GM18951 (cell line): ENCODE results near the gene ATAD1.
"Not testable (repeated sequence)": the region's sequence is repeated elsewhere in the genome, so short reads cannot be mapped to it uniquely, and the experiment has no call there.

Source experiments
- POLR2A ChIP-seq: IDR thresholded peaks from 4 replicates; pipeline ENCODE4 v1.6.1; 2011; ENCODE audit warnings: mild to moderate bottlenecking; ENCODE audit not compliant: insufficient read length, insufficient read depth; ENCODE audit errors: extremely low read depth
- in situ Hi-C: fragments of 300-500 bp; cut with MboI; formaldehyde crosslinking; loops from one replicate; pipeline ENCODE4 v1.12.0; 2022; ENCODE audit warnings: low sequenced_read_pairs, mixed read lengths, inconsistent platforms; ENCODE audit not compliant: unreplicated experiment

The ATAD1 gene

DNA sequence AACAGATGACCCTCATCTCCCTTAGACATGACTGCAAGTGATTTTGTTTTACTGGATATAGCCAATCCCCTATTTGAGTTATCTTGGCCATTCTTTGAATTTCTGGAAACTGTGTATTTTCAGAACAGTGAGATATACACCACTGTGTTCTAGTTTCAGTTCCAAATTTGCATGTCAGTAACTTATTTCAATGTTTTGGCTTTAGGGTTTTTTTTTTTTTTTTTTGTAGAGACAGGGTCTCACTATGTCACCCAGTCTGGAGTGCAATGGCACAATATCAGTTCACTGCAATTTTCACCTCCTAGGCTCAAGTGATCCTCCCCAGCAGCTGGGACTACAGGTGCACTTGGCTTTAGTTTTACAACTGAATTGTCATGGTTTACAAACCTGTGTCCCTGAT, 67.2 kb downstream of the ATAD1 start:
- no peak for TF ChIP-seq POLR2A
- in situ Hi-C loops = no loop called here

DNA sequence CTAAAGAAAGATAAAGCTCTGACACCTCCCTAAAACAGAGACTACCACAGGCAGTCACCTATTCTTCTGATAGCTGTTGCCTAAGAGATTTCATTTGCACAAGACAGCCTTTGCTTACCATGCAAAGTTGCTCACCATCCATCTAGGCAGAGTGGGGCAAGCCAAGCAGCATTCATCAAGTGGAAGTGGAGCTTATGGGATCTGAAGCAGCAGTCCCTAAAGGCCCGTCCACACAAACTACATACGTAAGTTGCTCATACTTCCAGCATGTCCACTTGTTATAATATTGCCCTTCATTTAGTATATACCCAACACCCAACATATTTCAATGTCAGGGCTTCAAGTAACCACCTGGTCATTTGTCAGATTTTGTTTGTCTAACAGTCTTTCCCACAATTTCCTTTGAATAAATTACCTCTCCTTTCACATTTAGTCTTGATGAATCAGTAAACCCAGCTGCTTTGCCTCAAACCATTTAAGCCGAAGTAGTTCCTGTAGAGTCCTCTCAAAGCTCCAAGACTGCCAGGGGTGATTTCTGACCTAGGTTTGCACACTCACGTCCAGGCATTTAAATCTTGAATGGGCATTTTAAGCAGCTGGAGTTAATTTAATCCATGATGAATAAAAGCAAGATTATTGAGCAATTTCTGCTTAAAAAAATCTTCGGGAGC, 67.9 kb downstream of the ATAD1 start:
- TF ChIP-seq POLR2A = no peak
- in situ Hi-C loops = no loop called here

DNA sequence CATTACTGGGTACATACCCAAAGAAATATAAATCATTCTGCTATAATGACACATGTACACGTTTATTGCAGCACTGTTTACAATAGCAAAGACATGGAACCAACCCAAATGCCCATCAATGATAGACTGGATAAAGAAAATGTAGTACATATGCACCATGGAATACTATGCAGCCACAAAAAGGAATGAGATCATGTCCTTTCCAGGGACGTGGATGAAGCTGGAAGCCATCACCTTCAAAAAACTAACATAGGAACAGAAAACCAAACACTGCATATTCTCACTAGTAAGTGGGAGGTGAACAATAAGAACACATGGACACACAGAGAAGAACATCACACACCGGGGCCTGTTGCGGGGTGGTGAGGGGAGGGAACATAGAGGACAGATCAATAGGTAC, 69.8 kb downstream of the ATAD1 start:
- in situ Hi-C loops = not testable (repeated sequence)

DNA sequence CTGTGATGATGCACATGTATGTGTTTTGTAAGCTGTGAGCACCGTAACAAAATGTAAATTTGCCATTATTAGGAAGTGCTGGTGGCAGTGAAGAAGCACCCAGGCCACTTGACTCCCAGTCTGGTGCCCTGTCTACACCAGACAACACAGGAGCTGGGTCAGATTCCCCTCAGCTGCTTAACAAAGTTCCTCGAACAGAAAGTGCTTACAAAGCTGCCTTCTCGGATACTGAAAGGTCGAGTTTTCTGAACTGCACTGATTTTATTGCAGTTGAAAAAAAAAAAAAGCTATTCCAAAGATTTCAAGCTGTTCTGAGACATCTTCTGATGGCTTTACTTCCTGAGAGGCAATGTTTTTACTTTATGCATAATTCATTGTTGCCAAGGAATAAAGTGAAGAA, 71.1 kb downstream of the ATAD1 start:
- in situ Hi-C loops = no loop called here
- no peak for TF ChIP-seq POLR2A

DNA sequence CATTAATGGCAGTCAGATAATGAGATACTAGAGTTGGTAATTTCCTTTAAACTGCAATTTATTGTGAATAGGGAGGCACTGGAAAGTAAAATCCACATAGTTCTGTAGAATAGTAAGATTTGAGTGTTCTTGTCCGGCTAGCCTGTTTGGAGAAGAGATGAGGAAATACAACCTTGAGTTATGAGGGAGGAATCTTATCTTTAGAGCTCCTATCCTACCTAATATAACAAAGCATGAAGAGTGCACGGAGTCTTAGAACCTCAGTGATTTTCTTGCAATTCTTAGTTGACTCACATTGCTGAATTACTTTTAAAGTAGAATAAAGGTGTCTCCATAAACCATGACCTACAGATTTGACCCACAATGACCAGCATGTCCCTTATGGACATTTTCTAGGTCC, 73.4 kb downstream of the ATAD1 start:
- in situ Hi-C loops = no loop called here
- no peak for TF ChIP-seq POLR2A

DNA sequence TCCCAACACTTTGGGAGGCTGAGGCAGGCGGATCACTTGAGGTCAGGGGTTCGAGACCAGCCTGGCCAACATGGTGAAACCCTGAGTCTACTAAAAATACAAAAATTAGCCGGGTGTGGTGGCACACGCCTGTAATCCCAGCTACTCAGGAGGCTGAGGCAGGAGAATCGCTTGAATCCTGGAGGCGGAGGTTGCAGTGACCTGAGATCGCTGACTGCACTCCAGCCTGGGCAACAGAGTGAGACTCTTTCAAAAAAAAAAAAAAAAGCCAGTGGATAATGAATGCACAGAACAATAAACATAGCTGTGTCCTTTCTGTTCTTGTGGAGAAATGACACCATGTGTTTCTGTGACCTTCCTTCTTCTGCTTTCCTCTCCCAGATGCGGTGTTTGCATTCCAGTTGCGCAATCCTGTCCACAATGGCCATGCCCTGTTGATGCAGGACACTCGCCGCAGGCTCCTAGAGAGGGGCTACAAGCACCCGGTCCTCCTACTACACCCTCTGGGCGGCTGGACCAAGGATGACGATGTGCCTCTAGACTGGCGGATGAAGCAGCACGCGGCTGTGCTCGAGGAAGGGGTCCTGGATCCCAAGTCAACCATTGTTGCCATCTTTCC, 74.9 kb downstream of the ATAD1 start:
- in situ Hi-C loops = not testable (repeated sequence)

DNA sequence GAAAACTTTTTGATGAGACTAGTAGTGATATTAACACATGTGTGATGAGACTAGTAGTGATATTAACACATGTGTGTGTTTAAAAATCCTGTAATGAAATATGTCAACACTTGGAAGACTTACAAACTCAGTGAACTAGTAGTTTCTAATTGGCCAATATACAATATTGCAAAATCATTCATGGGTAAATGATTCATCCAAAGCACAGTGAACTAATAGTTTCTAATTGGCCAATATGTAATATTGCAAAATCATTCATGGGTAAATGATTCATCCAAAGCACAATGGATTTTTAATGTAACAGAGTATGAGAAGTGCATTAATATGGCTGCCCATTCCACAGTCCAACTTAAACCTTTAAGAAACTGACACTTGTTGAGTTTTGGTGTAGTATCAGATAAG, 77.8 kb downstream of the ATAD1 start:
- in situ Hi-C loops = no loop called here
- no peak for TF ChIP-seq POLR2A

DNA sequence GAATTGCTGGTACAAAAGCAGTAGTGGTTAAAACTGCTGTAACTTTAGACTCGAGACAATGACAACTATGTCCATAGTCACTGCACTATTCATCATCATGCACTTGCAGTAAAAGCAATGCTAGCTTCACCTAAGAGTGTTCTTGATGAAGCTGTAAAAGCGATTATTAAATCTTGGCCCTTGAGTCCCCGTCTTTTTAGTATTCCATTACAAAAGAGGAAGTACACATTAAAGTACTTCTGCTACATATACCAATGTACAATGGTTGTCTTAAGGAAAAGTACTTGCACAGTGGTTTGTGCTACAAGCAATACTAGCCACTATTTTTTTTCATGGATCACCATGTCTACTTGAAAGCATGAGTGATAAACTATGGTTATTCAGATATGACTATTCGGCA, 78.3 kb downstream of the ATAD1 start:
- TF ChIP-seq POLR2A = no peak

DNA sequence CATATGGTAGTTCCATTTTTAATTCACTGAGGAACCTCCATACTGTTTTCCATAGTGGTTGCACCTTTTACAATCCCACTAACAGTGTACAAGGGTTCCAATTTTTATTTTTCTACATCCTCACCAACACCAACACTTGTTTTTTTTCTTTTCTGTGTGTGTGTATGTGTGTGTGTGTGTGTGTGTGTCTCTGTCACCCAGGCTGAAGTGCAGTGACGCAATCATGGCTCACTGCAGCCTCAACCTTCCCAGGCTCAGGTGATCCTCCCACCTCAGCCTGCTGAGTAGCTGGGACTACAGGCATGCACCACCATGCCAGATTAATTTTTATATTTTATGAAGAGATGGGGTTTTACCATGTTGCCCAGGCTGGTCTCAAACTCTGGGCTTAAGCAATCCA, 79.8 kb downstream of the ATAD1 start:
- in situ Hi-C loops = not testable (repeated sequence)

More for the DNA sequence above, 78.3 kb downstream of the ATAD1 start:
- in situ Hi-C loops = no loop called here

DNA sequence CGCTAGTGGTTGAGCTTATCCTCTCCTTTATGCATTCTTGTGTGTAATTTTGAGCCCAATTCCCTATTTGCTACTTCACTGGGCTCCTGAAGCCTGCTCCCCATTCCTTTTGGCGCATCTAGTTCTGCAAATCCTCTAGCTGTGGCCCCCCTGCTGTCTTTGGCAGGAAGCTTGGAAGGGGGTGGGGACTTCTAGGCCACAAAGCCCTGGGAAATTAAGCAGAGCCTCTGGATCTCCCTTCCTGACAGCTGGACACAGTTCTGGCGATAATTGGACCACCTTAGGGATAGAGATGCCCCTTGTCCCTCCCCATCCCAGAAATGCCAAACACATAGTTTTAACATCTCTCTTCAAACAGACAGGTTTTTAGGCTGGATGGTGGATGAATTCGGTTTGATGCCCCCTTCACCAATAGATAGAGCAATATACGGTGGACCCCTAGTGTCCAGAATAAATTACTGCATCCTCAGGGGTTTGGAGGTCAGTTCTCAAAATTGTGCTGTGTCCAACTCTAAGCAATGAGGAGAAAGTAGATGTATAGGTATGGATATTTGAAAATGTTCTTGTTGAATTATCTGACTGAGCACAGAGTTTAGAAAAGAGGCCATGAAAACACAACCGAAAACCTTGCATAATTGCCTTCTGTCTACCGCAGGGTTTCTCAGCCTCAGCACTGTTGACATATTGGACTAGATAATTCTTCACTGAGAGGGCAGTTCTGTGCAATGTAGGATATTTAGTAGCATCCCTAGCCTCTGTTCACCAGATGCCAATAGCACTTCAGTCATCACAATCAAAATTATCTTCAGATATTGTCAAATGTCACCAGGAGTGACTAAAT, 82.8 kb downstream of the ATAD1 start:
- TF ChIP-seq POLR2A = no peak
- in situ Hi-C loops = no loop called here

DNA sequence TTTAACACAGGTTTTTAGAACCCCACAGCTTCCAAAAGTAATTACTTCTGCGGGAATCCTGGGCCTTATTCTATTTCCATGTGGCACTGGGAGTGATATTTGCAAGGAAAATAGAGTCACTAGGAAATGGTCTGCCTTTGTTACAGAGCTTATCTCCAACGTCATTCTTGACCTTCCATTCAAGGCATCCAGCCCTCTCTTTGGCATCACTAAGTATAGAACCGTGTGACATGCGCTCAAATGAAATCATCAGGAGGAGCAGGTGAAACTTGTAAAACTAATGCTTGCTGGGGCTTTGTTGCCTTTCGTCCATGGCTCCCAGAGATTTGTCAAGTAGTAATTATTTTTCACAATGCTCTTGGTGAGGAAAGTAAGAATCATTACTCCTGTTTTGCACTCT, 84.9 kb downstream of the ATAD1 start:
- TF ChIP-seq POLR2A = no peak
- in situ Hi-C loops = no loop called here

DNA sequence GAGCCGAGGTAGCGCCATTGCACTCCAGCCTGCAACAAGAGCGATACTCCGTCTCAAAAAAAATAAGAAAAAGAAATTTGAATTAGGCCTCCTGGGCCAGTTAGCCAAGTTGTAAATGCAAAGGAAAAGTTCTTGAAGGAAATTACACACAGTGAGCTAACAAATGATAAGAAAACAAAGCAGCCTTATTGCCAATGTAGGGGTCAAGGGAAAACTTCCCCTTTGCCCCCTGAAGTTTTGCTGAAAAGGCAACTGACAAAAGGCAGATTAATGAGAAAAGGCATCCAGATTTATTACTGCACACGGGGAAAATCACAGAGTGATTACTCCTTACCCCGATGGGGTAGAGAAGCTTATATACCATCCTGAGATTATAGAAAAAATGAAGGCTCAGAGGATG, 88.1 kb downstream of the ATAD1 start:
- in situ Hi-C loops = no loop called here
- TF ChIP-seq POLR2A = no peak

DNA sequence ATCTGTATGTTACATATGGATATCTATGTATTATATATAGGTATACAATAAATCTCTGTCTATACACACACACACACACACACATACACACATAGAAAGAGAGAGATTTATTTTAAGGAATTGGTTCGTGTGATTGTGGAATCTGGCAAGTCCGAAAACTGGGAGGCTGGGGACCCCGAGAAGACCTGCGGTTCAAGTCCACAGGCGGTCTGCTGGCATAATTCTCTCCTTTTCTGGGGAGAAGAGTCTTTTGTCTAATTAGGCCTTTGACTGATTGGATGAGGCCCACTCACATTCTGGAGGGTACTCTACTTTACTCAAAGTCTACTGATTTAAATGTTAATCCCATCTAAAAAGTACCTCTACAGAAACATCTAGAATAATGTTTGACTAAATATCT, 93.2 kb downstream of the ATAD1 start:
- in situ Hi-C loops = no loop called here
- TF ChIP-seq POLR2A = no peak

DNA sequence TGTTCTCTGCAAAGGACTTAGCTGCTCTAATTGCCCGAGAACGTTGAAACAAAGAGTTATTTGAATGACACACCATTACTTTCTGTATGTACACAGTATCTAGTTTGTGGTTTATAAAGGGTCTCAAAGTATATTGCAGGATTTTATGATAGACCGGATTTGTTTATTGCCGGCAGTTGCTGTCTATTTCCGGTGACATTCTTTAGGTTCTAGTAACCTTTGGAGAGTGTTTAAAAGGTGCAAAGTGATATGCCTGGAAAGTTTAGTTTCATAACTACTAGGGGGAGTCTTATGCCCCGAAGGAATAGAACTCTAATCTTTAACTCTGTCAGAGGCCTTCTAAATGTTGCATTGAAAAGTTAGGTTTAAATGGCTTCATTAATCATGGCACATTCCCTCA, 94.5 kb downstream of the ATAD1 start:
- TF ChIP-seq POLR2A = no peak
- in situ Hi-C loops = no loop called here
